Measurements from ENCODE around the gene ATP9A. TPM values are rescaled to one million over a fixed set of nuclear protein-coding genes. Genes with fewer than 3 reads are reported as not detected.
"Not testable (repeated sequence)": the region's sequence is repeated elsewhere in the genome, so short reads cannot be mapped to it uniquely, and the experiment has no call there.

The ATP9A gene
- total RNA-seq, 6 experiments from 2014 or later = 10.5 to 17.4 (median 13.0) TPM

DNA sequence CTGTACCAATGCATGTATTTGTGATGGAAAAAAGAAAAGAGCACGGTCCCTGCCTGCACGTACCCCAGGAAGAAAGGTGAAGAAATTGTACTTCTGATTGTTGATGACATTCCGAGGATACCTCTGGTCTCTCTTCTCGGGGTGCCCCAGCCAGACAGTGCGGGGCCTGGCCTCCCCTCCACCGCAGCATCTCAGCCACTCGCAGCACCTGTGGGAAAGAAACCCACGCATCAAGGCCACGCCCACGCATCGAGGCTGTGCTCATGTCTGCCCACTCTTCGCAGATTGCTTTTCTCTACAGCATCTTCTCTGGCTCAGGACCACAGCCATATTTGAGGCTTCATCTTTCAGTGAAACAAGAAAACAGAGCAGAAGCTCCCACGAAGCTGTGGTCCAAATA lies 38.4 kb downstream of the ATP9A start:
- no peaks in the 10 kb centered on the region for H3K27me3 ChIP-seq
- no peak overlapping the region for H3K4me3 ChIP-seq
- no peaks in the 10 kb centered on the region for H3K4me1 ChIP-seq
- TF ChIP-seq POLR2A (IDR thresholded peaks at IDR 0.05) = no peak
- TF ChIP-seq, protein P1, sequence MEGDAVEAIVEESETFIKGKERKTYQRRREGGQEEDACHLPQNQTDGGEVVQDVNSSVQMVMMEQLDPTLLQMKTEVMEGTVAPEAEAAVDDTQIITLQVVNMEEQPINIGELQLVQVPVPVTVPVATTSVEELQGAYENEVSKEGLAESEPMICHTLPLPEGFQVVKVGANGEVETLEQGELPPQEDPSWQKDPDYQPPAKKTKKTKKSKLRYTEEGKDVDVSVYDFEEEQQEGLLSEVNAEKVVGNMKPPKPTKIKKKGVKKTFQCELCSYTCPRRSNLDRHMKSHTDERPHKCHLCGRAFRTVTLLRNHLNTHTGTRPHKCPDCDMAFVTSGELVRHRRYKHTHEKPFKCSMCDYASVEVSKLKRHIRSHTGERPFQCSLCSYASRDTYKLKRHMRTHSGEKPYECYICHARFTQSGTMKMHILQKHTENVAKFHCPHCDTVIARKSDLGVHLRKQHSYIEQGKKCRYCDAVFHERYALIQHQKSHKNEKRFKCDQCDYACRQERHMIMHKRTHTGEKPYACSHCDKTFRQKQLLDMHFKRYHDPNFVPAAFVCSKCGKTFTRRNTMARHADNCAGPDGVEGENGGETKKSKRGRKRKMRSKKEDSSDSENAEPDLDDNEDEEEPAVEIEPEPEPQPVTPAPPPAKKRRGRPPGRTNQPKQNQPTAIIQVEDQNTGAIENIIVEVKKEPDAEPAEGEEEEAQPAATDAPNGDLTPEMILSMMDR (IDR thresholded peaks at IDR 0.05) = no peak
- intact Hi-C loops (cut with DNase I) = no loop called here
- DNase-seq (peak in 1 of 3 donors; percentile 31), ATAC-seq (no peak)
- 73% methylated on average over 5 of the region's 13 CpGs for WGBS (ENCODE audit: insufficient coverage, low coverage, low lambda C conversion rate, missing lambda C conversion rate)
- H3K9me3 ChIP-seq = no peaks in the 10 kb centered on the region
- H3K36me3 ChIP-seq = no peaks in the 10 kb centered on the region
- H3K27ac ChIP-seq = no peak overlapping the region

DNA sequence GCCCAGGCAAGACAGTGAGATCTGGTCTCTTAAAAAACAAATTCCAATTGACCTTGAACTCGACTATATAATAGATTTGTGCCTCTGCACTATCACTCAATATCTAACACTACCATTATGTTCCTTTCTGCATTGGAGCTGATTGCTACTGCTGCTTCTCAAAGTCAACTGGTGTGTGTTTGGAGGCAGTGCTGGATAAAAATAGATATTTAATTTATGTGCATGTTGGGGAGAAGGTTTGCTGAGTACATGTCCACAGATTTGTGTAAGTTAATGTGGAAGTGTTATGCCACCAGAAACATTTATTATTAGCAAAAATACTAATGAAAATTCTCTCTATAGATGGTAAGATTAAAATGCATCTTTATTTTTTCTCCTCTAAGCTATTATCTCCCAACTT lies 39.5 kb downstream of the ATP9A start:
- H3K4me3 ChIP-seq = no peak overlapping the region
- no peak for DNase-seq
- H3K27ac ChIP-seq = no peak overlapping the region
- no peaks in the 10 kb centered on the region for H3K27me3 ChIP-seq
- WGBS (ENCODE audit: insufficient coverage, low coverage, low lambda C conversion rate, missing lambda C conversion rate) = 36% methylated on average over 1 of the region's 1 CpG
- no peaks in the 10 kb centered on the region for H3K4me1 ChIP-seq
- ATAC-seq = no peak
- no peak for TF ChIP-seq POLR2A (IDR thresholded peaks at IDR 0.05)
- TF ChIP-seq, protein P1 (IDR thresholded peaks at IDR 0.05) = no peak
- H3K36me3 ChIP-seq = no peaks in the 10 kb centered on the region
- no peaks in the 10 kb centered on the region for H3K9me3 ChIP-seq
- intact Hi-C loops (cut with DNase I) = no loop called here

DNA sequence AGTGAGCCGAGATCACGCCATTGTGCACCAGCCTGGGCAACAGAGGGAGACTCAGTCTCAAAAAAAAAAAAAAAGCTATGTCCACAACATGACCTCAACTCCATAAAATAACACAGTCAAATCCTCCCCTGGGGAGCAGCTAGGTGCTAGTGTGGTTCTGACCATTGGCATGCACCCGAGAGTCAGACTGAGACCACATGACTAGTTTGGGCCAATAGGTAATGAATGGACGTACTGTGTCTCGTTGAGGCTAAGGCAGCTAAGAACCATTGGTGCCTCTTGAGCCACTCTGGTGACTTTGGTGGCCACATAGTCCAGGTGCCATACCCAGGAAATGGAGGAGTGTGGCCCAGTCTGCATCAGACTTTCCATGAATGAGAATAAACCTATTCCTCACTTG lies 40.3 kb downstream of the ATP9A start:
- ATAC-seq (no peak), DNase-seq (no peak)
- TF ChIP-seq POLR2A (IDR thresholded peaks at IDR 0.05) = no peak
- TF ChIP-seq, protein P1 (IDR thresholded peaks at IDR 0.05) = no peak
- no peaks in the 10 kb centered on the region for H3K27me3 ChIP-seq
- no peaks in the 10 kb centered on the region for H3K36me3 ChIP-seq
- 96% methylated on average over 4 of the region's 5 CpGs for WGBS (ENCODE audit: insufficient coverage, low coverage, low lambda C conversion rate, missing lambda C conversion rate)
- H3K27ac ChIP-seq = no peak overlapping the region
- H3K9me3 ChIP-seq = no peaks in the 10 kb centered on the region
- no peaks in the 10 kb centered on the region for H3K4me1 ChIP-seq
- no peak overlapping the region for H3K4me3 ChIP-seq
- intact Hi-C loops (cut with DNase I) = no loop called here

GRCh38 chr20:51725584-51726176 lies 42.5 kb downstream of the ATP9A start:
- Histone ChIP-seq H3K4me3 (no peak overlapping the region), H3K9me3 (no peaks in the 10 kb centered on the region), H3K36me3 (no peaks in the 10 kb centered on the region), H3K27me3 (no peaks in the 10 kb centered on the region), H3K4me1 (no peaks in the 10 kb centered on the region), H3K27ac (no peak overlapping the region)
- WGBS (ENCODE audit: insufficient coverage, low coverage, low lambda C conversion rate, missing lambda C conversion rate) = 81% methylated on average over 6 of the region's 13 CpGs
- TF ChIP-seq, protein P1 (IDR thresholded peaks at IDR 0.05) = no peak
- no peak for TF ChIP-seq POLR2A (IDR thresholded peaks at IDR 0.05)
- DNase-seq (no peak), ATAC-seq (no peak)
- intact Hi-C loops (cut with DNase I) = no loop called here

DNA sequence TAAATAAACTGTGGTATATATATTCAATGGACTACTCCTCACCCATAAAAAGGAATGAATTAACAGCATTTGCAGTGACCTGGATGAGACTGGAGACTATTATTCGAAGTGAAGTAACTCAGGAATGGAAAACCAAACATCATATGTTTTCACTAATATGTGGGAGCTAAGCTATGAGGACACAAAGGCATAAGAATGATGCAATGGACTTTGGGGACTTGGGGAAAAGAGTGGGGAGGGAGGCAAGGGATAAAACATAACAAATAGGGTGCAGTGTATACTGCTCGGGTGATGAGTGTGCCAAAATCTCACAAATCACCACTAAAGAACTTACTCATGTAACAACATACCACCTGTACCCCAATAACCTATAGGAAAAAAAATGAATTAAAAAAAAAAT lies 45.2 kb downstream of the ATP9A start:
- intact Hi-C loops (cut with DNase I); H3K9me3 ChIP-seq; H3K27ac ChIP-seq; DNase-seq; H3K27me3 ChIP-seq; H3K36me3 ChIP-seq; ATAC-seq; H3K4me1 ChIP-seq; H3K4me3 ChIP-seq: not testable (repeated sequence)
- WGBS (ENCODE audit: insufficient coverage, low coverage, low lambda C conversion rate, missing lambda C conversion rate) = 88% methylated on average over 2 of the region's 2 CpGs

GRCh38 chr20:51722246-51722645 lies 45.9 kb downstream of the ATP9A start:
- H3K36me3 ChIP-seq; ATAC-seq; intact Hi-C loops (cut with DNase I); H3K27ac ChIP-seq; H3K4me1 ChIP-seq; DNase-seq; H3K27me3 ChIP-seq; H3K4me3 ChIP-seq; H3K9me3 ChIP-seq: not testable (repeated sequence)
- WGBS (ENCODE audit: insufficient coverage, low coverage, low lambda C conversion rate, missing lambda C conversion rate) = 88% methylated on average over 4 of the region's 4 CpGs

Data from right lobe of liver (tissue), 6 donors.